ENCODE measurements around the gene AHNAK2. TPM values are rescaled to one million over a fixed set of nuclear protein-coding genes. Genes with fewer than 3 reads are reported as not detected.
"Not testable (repeated sequence)": the region's sequence is repeated elsewhere in the genome, so short reads cannot be mapped to it uniquely, and the experiment has no call there.

Gene AHNAK2
- total and polyA plus RNA-seq, 2 of the 13 experiments (the other 11 are each of a cell fraction or from before 2014, with no cell fraction given) = 0.11 to 0.18 TPM

GRCh38 chr14:104908303-104908702 is 69.9 kb downstream of the AHNAK2 start (continued):
- no peak for TF ChIP-seq DMTF1 (CRISPR knock-in tag; IDR thresholded peaks at IDR 0.05)
- TF ChIP-seq ATF2 (CRISPR knock-in tag; IDR thresholded peaks at IDR 0.05) = no peak
- no peak for TF ChIP-seq SP140L (CRISPR knock-in tag; IDR thresholded peaks at IDR 0.05; ENCODE audit: borderline replicate concordance)
- TF ChIP-seq PHF8 (CRISPR knock-in tag; IDR thresholded peaks at IDR 0.05) = no peak
- no peak for TF ChIP-seq ZBTB33 (CRISPR knock-in tag; IDR thresholded peaks at IDR 0.05)

- H3K27ac ChIP-seq (ENCODE audit: extremely low read length, insufficient read depth, low read length); CTCF ChIA-PET (ENCODE audit: low intra/inter-chr PET ratio, low total read pairs); in situ Hi-C loops (cut with HindIII; ENCODE audit: extremely low pct_ligation_motif_present, low pct_unique_long_range_greater_than_20kb); DNase-seq (ENCODE audit: low spot score); H4K20me1 ChIP-seq (ENCODE audit: insufficient read depth, low read length); H3K9me3 ChIP-seq (ENCODE audit: low read length); H3K9ac ChIP-seq (ENCODE audit: insufficient read depth, low read depth, low read length); H3K36me3 ChIP-seq (replicated peaks in 1 of 2; ENCODE audit: control insufficient read depth in 1 of 2, insufficient read depth in 2 of 2, low read length in 2 of 2); BruUV-seq (replicated peaks); H3K4me1 ChIP-seq (ENCODE audit: insufficient read depth, low read length); H3K79me2 ChIP-seq (ENCODE audit: insufficient read depth, low read length); H3K4me3 ChIP-seq (replicated peaks in 1 of 3; ENCODE audit: insufficient read depth in 1 of 3, low read depth in 2 of 3, low read length in 3 of 3); POLR2A ChIA-PET; FAIRE-seq; H2AFZ ChIP-seq (ENCODE audit: low read length); intact Hi-C loops (cut with micrococcal nuclease; ENCODE audit: unreplicated experiment); ATAC-seq; H3K4me2 ChIP-seq (ENCODE audit: low read depth, low read length): not testable (repeated sequence)
- H3K27me3 ChIP-seq (ENCODE audit: control insufficient read depth in 1 of 2, insufficient read depth in 2 of 2, low read length in 2 of 2) = peaks cover 1 to 39% of the 10 kb centered on the region in 2 experiments; a peak in 4 of 5 replicates
- 48% methylated on average over 22 of the region's 28 CpGs for WGBS (ENCODE audit: low lambda C conversion rate)
Measured at GRCh38 chr14:104905579-104905933, 72.6 kb downstream of the AHNAK2 start.

- BruUV-seq (replicated peaks); H3K36me3 ChIP-seq (replicated peaks in 1 of 2; ENCODE audit: control insufficient read depth in 1 of 2, insufficient read depth in 2 of 2, low read length in 2 of 2); POLR2A ChIA-PET; FAIRE-seq; H3K9me3 ChIP-seq (ENCODE audit: low read length); H3K4me2 ChIP-seq (ENCODE audit: low read depth, low read length); H4K20me1 ChIP-seq (ENCODE audit: insufficient read depth, low read length); H2AFZ ChIP-seq (ENCODE audit: low read length); intact Hi-C loops (cut with micrococcal nuclease; ENCODE audit: unreplicated experiment); H3K79me2 ChIP-seq (ENCODE audit: insufficient read depth, low read length); ATAC-seq; in situ Hi-C loops (cut with HindIII; ENCODE audit: extremely low pct_ligation_motif_present, low pct_unique_long_range_greater_than_20kb); H3K9ac ChIP-seq (ENCODE audit: insufficient read depth, low read depth, low read length); H3K27ac ChIP-seq (ENCODE audit: extremely low read length, insufficient read depth, low read length); CTCF ChIA-PET (ENCODE audit: low intra/inter-chr PET ratio, low total read pairs); H3K4me3 ChIP-seq (replicated peaks in 1 of 3; ENCODE audit: insufficient read depth in 1 of 3, low read depth in 2 of 3, low read length in 3 of 3); H3K4me1 ChIP-seq (ENCODE audit: insufficient read depth, low read length); DNase-seq (ENCODE audit: low spot score): not testable (repeated sequence)
- 61% methylated on average over 35 of the region's 38 CpGs for WGBS (ENCODE audit: low lambda C conversion rate)
- peaks cover 1 to 38% of the 10 kb centered on the region in 2 experiments; a peak in 4 of 5 replicates for H3K27me3 ChIP-seq (ENCODE audit: control insufficient read depth in 1 of 2, insufficient read depth in 2 of 2, low read length in 2 of 2)
Measured at GRCh38 chr14:104904650-104905578, 73.3 kb downstream of the AHNAK2 start.
